PC-9 (cell line): ENCODE data around the gene KAT7. TPM values are rescaled to one million over a fixed set of nuclear protein-coding genes. Genes with fewer than 3 reads are reported as not detected.

Experiments used
- BruUV-seq: library from RNA; stranded (reverse); fragments of 400-500 nt; replicated peaks from 2 replicates; lab custom pipeline; 2021; lab: Mats Ljungman, UMichigan
- CTCF ChIA-PET: fragments of 300-600 bp; sonication (Branson Sonifier 250); formaldehyde crosslinking; loops from one replicate; lab custom pipeline; 2022; ENCODE audit warnings: antibody characterized with exemption; lab: Charles Lee
- POLR2A ChIA-PET: fragments of 300-600 bp; sonication (Branson Sonifier 250); formaldehyde crosslinking; loops from one replicate; lab custom pipeline; 2022; ENCODE audit warnings: antibody characterized with exemption; ENCODE audit not compliant: unreplicated experiment; lab: Charles Lee
- DNase-seq, 2 experiments: peaks; one replicate each; pipeline versions ENCODE4 v3.0.0 to v3.0.0-alpha.2; 2015 to 2022; ENCODE audit warnings: mixed read lengths in 1 of 2
- H2AFZ ChIP-seq: fragments of 200-600 bp; sonication (generic); 2 replicates; pipeline ENCODE4 v1.8.1; 2017; ENCODE audit warnings: antibody characterized with exemption
- H3F3A ChIP-seq: fragments of 200-600 bp; sonication (generic); 2 replicates; pipeline ENCODE4 v1.8.1; 2017; ENCODE audit warnings: antibody characterized with exemption, mild to moderate bottlenecking, low read depth; ENCODE audit not compliant: insufficient read depth
- H3K27ac ChIP-seq: fragments of 200-600 bp; sonication (generic); 2 replicates; pipeline ENCODE4 v1.6.1; 2016; ENCODE audit warnings: mixed run types
- H3K27me3 ChIP-seq: fragments of 200-600 bp; sonication (generic); 2 replicates; pipeline ENCODE4 v1.6.1; 2016; ENCODE audit warnings: low read depth, mixed run types; ENCODE audit not compliant: insufficient read depth
- H3K36me3 ChIP-seq: fragments of 200-600 bp; sonication (generic); 2 replicates; pipeline ENCODE4 v1.6.1; 2016; ENCODE audit warnings: low read depth, mixed run types
- H3K4me1 ChIP-seq: fragments of 200-600 bp; sonication (generic); replicated peaks from 2 replicates; pipeline ENCODE4 v1.6.1; 2016; ENCODE audit warnings: mixed run types; ENCODE audit not compliant: insufficient read depth
- H3K4me2 ChIP-seq: fragments of 200-600 bp; sonication (generic); 2 replicates; pipeline ENCODE4 v1.6.1; 2017; ENCODE audit warnings: mixed run types
- H3K4me3 ChIP-seq: fragments of 200-600 bp; sonication (generic); 2 replicates; pipeline ENCODE4 v1.6.1; 2016; ENCODE audit warnings: mixed run types
- H3K79me2 ChIP-seq: fragments of 200-600 bp; sonication (generic); 2 replicates; pipeline ENCODE4 v1.6.1; 2017; ENCODE audit warnings: low read depth, mixed run types
- H3K9me2 ChIP-seq: fragments of 200-600 bp; sonication (generic); 2 replicates; pipeline ENCODE4 v1.8.1; 2017; ENCODE audit warnings: mild to moderate bottlenecking; ENCODE audit not compliant: insufficient read depth
- H3K9me3 ChIP-seq: fragments of 200-600 bp; sonication (generic); 2 replicates; pipeline ENCODE4 v1.8.1; 2016; ENCODE audit warnings: low read depth; ENCODE audit not compliant: insufficient read depth
- H4K20me1 ChIP-seq: fragments of 200-600 bp; sonication (generic); 2 replicates; pipeline ENCODE4 v1.8.1; 2017; ENCODE audit not compliant: insufficient read depth
- EZH2 ChIP-seq: fragments of 200-600 bp; sonication (generic); IDR thresholded peaks from 2 replicates; pipeline ENCODE4 v1.8.0; 2017; ENCODE audit warnings: antibody characterized with exemption, low read depth
- intact Hi-C: fragments of 100-400 bp; cut with micrococcal nuclease; formaldehyde crosslinking; loops from one replicate; pipeline ENCODE4 v1.10.0; 2022; ENCODE audit not compliant: unreplicated experiment
- total RNA-seq: library from RNA; stranded (reverse); gene quantifications from 2 replicates; pipeline ENCODE4 v1.2.3, GENCODE V29; 2021
- TF ChIP-seq, protein P1 (sequence below): fragments of 200-600 bp; sonication (generic); conservative IDR thresholded peaks from 2 replicates; pipeline ENCODE4 v1.6.1; 2017; ENCODE audit warnings: mixed run types, antibody characterized with exemption, mild to moderate bottlenecking, moderate library complexity

KAT7 gene
- total RNA-seq, 1 experiment from 2014 or later, result 57.0 TPM

DNA sequence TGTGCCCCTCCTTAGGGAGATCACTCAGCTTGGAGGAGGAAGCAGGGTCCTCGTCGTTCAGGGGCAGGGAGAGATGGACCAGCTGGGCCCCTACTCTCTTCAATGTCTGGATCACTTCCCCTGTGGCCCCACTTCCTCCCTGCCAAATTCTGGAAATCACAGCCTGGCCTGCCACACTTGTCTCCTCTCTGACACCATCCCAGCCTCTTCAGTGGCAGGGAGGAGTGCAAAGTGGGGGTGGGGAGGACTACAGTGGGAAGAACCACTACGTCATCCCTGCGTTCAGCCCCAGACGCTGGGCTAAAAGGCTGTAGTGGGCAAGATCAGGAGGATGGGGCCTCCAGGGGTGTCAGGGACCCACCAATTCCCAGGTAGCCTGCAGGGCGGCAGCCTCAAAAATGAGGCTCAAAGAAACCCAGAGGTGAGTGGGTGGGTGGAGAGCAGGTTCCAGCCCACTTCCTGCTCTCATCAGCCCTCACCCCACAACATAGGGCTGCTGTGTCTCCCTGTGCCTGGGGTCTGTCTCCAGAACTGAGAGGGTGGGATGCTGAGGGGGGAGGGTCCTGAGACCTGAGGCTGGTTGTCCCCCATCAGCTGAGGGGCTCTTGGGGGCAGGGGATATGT lies 84.4 kb downstream of the KAT7 start:
- peaks cover 15% of the 10 kb centered on the region for H3K4me1 ChIP-seq
- H2AFZ ChIP-seq, result no peak overlapping the region
- H4K20me1 ChIP-seq, result no peaks in the 10 kb centered on the region
- BruUV-seq, result no TSS peak
- H3K9me2 ChIP-seq, result no peaks in the 10 kb centered on the region
- ChIA-PET POLR2A (interaction anchor here (0.7 kb wide), 1 partner anchor 51 kb away, joined by 5 read pairs; no protein-coding TSS in a partner anchor), CTCF (no interaction called here)
- no peak for DNase-seq
- no peaks in the 10 kb centered on the region for H3K9me3 ChIP-seq
- H3K79me2 ChIP-seq, result no peaks in the 10 kb centered on the region
- H3K4me2 ChIP-seq, result peak overlapping the region; percentile 32; the same call in 1 of the 2 replicates
- H3K36me3 ChIP-seq, result no peaks in the 10 kb centered on the region
- no peaks in the 10 kb centered on the region for H3K27me3 ChIP-seq
- no peak overlapping the region for H3K27ac ChIP-seq
- H3K4me3 ChIP-seq, result no peak overlapping the region
- intact Hi-C loops, result no loop called here
- TF ChIP-seq, protein P1, sequence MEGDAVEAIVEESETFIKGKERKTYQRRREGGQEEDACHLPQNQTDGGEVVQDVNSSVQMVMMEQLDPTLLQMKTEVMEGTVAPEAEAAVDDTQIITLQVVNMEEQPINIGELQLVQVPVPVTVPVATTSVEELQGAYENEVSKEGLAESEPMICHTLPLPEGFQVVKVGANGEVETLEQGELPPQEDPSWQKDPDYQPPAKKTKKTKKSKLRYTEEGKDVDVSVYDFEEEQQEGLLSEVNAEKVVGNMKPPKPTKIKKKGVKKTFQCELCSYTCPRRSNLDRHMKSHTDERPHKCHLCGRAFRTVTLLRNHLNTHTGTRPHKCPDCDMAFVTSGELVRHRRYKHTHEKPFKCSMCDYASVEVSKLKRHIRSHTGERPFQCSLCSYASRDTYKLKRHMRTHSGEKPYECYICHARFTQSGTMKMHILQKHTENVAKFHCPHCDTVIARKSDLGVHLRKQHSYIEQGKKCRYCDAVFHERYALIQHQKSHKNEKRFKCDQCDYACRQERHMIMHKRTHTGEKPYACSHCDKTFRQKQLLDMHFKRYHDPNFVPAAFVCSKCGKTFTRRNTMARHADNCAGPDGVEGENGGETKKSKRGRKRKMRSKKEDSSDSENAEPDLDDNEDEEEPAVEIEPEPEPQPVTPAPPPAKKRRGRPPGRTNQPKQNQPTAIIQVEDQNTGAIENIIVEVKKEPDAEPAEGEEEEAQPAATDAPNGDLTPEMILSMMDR, result no peak
- no peak for TF ChIP-seq EZH2
- H3F3A ChIP-seq, result peaks cover 6% of the 10 kb centered on the region

GRCh38 chr17:49873466-49873865 lies 85.0 kb downstream of the KAT7 start:
- no peak overlapping the region for H3K4me3 ChIP-seq
- peaks cover 15% of the 10 kb centered on the region for H3K4me1 ChIP-seq
- intact Hi-C loops, result no loop called here
- H4K20me1 ChIP-seq, result no peaks in the 10 kb centered on the region
- TF ChIP-seq, protein P1, result no peak
- no peak for TF ChIP-seq EZH2
- H3K9me2 ChIP-seq, result no peaks in the 10 kb centered on the region
- H3K9me3 ChIP-seq, result no peaks in the 10 kb centered on the region
- BruUV-seq, result no TSS peak
- no peak overlapping the region for H2AFZ ChIP-seq
- peaks cover 6% of the 10 kb centered on the region for H3F3A ChIP-seq
- POLR2A ChIA-PET, result interaction anchor here (0.7 kb wide), 1 partner anchor 51 kb away, joined by 5 read pairs; no protein-coding TSS in a partner anchor
- H3K27ac ChIP-seq, result no peak overlapping the region
- peak overlapping the region; percentile 32 for H3K4me2 ChIP-seq
- no peaks in the 10 kb centered on the region for H3K27me3 ChIP-seq
- DNase-seq, result no peak
- CTCF ChIA-PET, result no interaction called here
- H3K79me2 ChIP-seq, result no peaks in the 10 kb centered on the region
- no peaks in the 10 kb centered on the region for H3K36me3 ChIP-seq

DNA sequence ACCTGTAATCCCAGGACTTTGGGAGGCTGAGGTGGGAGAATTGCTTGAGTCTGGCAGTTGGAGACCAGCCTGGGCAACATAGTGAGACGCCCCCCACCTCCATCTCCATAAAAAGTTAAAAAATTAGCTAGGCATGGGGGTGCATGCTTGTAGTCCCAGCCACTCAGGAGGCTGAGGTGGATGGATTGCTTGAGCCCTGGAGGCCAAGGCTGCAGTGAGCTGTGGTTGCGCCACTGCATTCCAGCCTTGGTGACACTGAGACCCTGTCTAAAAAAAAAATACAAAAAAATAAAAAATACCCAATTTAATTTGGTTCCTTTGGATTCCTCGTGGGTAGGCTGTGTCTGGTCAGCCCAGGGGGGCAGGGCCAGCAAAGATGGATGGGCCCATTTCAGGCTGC lies 85.4 kb downstream of the KAT7 start:
- H4K20me1 ChIP-seq, result no peaks in the 10 kb centered on the region
- H2AFZ ChIP-seq, result no peak overlapping the region
- POLR2A ChIA-PET, result interaction anchor here (0.7 kb wide), 1 partner anchor 52 kb away, joined by 5 read pairs; no protein-coding TSS in a partner anchor
- no peaks in the 10 kb centered on the region for H3K9me2 ChIP-seq
- peaks cover 6% of the 10 kb centered on the region for H3F3A ChIP-seq
- no peaks in the 10 kb centered on the region for H3K36me3 ChIP-seq
- H3K4me2 ChIP-seq, result peak overlapping the region; percentile 32
- H3K9me3 ChIP-seq, result no peaks in the 10 kb centered on the region
- H3K4me3 ChIP-seq, result no peak overlapping the region
- intact Hi-C loops, result no loop called here
- CTCF ChIA-PET, result no interaction called here
- H3K79me2 ChIP-seq, result no peaks in the 10 kb centered on the region
- H3K4me1 ChIP-seq, result peaks cover 15% of the 10 kb centered on the region
- no peak for DNase-seq
- no peak overlapping the region for H3K27ac ChIP-seq
- H3K27me3 ChIP-seq, result no peaks in the 10 kb centered on the region
- BruUV-seq, result no TSS peak
- no peak for TF ChIP-seq EZH2
- TF ChIP-seq, protein P1, result no peak
